Karpas-422 (cell line): ENCODE results near the gene DOK7. TPM values are rescaled to one million over a fixed set of nuclear protein-coding genes. Genes with fewer than 3 reads are reported as not detected.

ENCODE experiments used
- DNase-seq: peaks from one replicate; pipeline ENCODE4 v3.0.0-alpha.2; 2015
- H2AFZ ChIP-seq: fragments of 200-600 bp; sonication (generic); 2 replicates; pipeline ENCODE4 v1.6.1; 2014; ENCODE audit warnings: antibody characterized with exemption, low read length, mixed read lengths
- H3K27ac ChIP-seq: fragments of 200-600 bp; sonication (generic); 2 replicates; pipeline ENCODE4 v1.5.1; 2014; ENCODE audit warnings: mild to moderate bottlenecking, low read length, moderate library complexity
- H3K27me3 ChIP-seq: fragments of 200-600 bp; sonication (generic); 2 replicates; pipeline ENCODE4 v1.6.1; 2014; ENCODE audit warnings: low read length, mixed read lengths
- H3K36me3 ChIP-seq: fragments of 200-600 bp; sonication (generic); 2 replicates; pipeline ENCODE4 v1.6.1; 2014; ENCODE audit warnings: low read length, mixed read lengths; ENCODE audit not compliant: insufficient read depth
- H3K4me1 ChIP-seq: fragments of 200-600 bp; sonication (generic); 2 replicates; pipeline ENCODE4 v1.6.1; 2014; ENCODE audit warnings: mild to moderate bottlenecking, low read length, mixed read lengths
- H3K4me2 ChIP-seq: fragments of 200-600 bp; sonication (generic); 2 replicates; pipeline ENCODE4 v1.6.1; 2014; ENCODE audit warnings: low read length, low read depth, mild to moderate bottlenecking; ENCODE audit not compliant: poor library complexity, severe bottlenecking
- H3K4me3 ChIP-seq: fragments of 200-600 bp; sonication (generic); 2 replicates; pipeline ENCODE4 v1.5.1; 2014; ENCODE audit warnings: mild to moderate bottlenecking, antibody characterized with exemption, low read length, mixed read lengths
- H3K79me2 ChIP-seq: fragments of 200-600 bp; sonication (generic); 2 replicates; pipeline ENCODE4 v1.6.1; 2014; ENCODE audit warnings: mild to moderate bottlenecking, low read length, mixed read lengths
- H3K9ac ChIP-seq: fragments of 200-600 bp; sonication (generic); 2 replicates; pipeline ENCODE4 v1.6.0; 2014; ENCODE audit warnings: low read length
- H3K9me2 ChIP-seq: fragments of 200-600 bp; sonication (generic), shearing (Covaris generic); replicated peaks from 2 replicates; pipeline ENCODE4 v1.6.0; 2014; ENCODE audit warnings: mild to moderate bottlenecking, low read length, moderate library complexity; ENCODE audit not compliant: insufficient read depth
- H3K9me3 ChIP-seq: fragments of 300-700, 200-600 bp; sonication (generic); 2 replicates; pipeline ENCODE4 v1.6.1; 2014; ENCODE audit warnings: low read length, mixed read lengths
- H4K20me1 ChIP-seq: fragments of 200-600 bp; sonication (generic); 2 replicates; pipeline ENCODE4 v1.6.1; 2014; ENCODE audit warnings: mild to moderate bottlenecking, antibody characterized with exemption, low read length, low read depth; ENCODE audit not compliant: insufficient read depth
- total RNA-seq: library from RNA; depleted of rRNA; stranded (reverse); fragments of >200 nt; shearing (Covaris generic); gene quantifications from 2 replicates; pipeline ENCODE4 v1.2.3, GENCODE V29; 2014; ENCODE audit warnings: low replicate concordance

Gene DOK7
- total RNA-seq, 1 experiment from 2014 or later, result 1.6 TPM

- Histone ChIP-seq H2AFZ (no peak overlapping the region), H3K9ac (no peak overlapping the region), H3K4me1 (no peaks in the 10 kb centered on the region)
Observed at GRCh38 chr4:3516836-3517730, 54.0 kb downstream of the DOK7 start.

GRCh38 chr4:3517731-3518510, 54.8 kb downstream of the DOK7 start:
- Histone ChIP-seq H3K27ac (no peak overlapping the region), H3K79me2 (no peaks in the 10 kb centered on the region), H3K9ac (no peak overlapping the region), H2AFZ (no peak overlapping the region), H3K4me1 (no peaks in the 10 kb centered on the region), H4K20me1 (no peaks in the 10 kb centered on the region), H3K4me2 (no peak overlapping the region), H3K4me3 (no peak overlapping the region), H3K9me3 (no peaks in the 10 kb centered on the region), H3K36me3 (no peaks in the 10 kb centered on the region), H3K9me2 (no peaks in the 10 kb centered on the region), H3K27me3 (no peaks in the 10 kb centered on the region)
- no peak for DNase-seq

More at GRCh38 chr4:3516836-3517730, 54.0 kb downstream of the DOK7 start:
- Histone ChIP-seq H4K20me1 (no peaks in the 10 kb centered on the region), H3K4me2 (no peak overlapping the region), H3K27ac (no peak overlapping the region), H3K4me3 (no peak overlapping the region), H3K79me2 (no peaks in the 10 kb centered on the region), H3K9me3 (no peaks in the 10 kb centered on the region), H3K27me3 (no peaks in the 10 kb centered on the region), H3K36me3 (0 out of 2 replicates have a peak, but pooled peaks cover 4% of the 10 kb centered on the region), H3K9me2 (no peaks in the 10 kb centered on the region)
- no peak for DNase-seq

- H3K36me3 ChIP-seq, result no peaks in the 10 kb centered on the region
- no peak for DNase-seq
- no peaks in the 10 kb centered on the region for H3K79me2 ChIP-seq
- H3K4me2 ChIP-seq, result no peak overlapping the region
- no peaks in the 10 kb centered on the region for H3K9me3 ChIP-seq
- H4K20me1 ChIP-seq, result no peaks in the 10 kb centered on the region
- no peak overlapping the region for H3K27ac ChIP-seq
- H3K9ac ChIP-seq, result no peak overlapping the region
- H3K4me1 ChIP-seq, result no peaks in the 10 kb centered on the region
- no peak overlapping the region for H2AFZ ChIP-seq
- H3K9me2 ChIP-seq, result no peaks in the 10 kb centered on the region
- H3K27me3 ChIP-seq, result no peaks in the 10 kb centered on the region
- no peak overlapping the region for H3K4me3 ChIP-seq
Observed at GRCh38 chr4:3518511-3518880, 55.4 kb downstream of the DOK7 start.

DNA sequence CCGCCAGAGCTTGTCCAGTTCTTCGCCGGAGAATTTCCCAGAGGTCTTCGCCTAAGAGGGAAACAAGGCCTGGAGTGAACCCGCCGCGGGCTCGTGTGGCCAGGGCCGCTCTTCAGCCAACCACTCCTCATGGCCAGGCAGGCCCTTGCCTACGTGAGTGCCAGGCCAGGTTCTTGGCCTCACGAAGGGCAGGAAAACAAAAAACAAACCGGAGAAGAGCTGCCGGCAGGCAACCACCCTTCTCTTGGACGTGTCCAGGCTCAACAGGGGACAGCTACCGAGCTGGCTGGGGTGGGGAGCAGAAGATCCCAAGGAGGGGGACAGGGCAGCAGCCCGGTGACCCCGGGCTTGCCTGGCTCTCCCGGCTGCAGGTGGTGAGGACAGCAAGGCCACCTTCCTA, 55.8 kb downstream of the DOK7 start:
- no peak overlapping the region for H3K9ac ChIP-seq
- no peak for DNase-seq
- H3K4me2 ChIP-seq, result no peak overlapping the region
- H2AFZ ChIP-seq, result no peak overlapping the region
- no peak overlapping the region for H3K27ac ChIP-seq
- no peaks in the 10 kb centered on the region for H3K36me3 ChIP-seq
- no peaks in the 10 kb centered on the region for H3K4me1 ChIP-seq
- H3K9me2 ChIP-seq, result no peaks in the 10 kb centered on the region
- no peaks in the 10 kb centered on the region for H3K79me2 ChIP-seq
- no peaks in the 10 kb centered on the region for H3K9me3 ChIP-seq
- H3K27me3 ChIP-seq, result no peaks in the 10 kb centered on the region
- no peaks in the 10 kb centered on the region for H4K20me1 ChIP-seq
- no peak overlapping the region for H3K4me3 ChIP-seq

DNA sequence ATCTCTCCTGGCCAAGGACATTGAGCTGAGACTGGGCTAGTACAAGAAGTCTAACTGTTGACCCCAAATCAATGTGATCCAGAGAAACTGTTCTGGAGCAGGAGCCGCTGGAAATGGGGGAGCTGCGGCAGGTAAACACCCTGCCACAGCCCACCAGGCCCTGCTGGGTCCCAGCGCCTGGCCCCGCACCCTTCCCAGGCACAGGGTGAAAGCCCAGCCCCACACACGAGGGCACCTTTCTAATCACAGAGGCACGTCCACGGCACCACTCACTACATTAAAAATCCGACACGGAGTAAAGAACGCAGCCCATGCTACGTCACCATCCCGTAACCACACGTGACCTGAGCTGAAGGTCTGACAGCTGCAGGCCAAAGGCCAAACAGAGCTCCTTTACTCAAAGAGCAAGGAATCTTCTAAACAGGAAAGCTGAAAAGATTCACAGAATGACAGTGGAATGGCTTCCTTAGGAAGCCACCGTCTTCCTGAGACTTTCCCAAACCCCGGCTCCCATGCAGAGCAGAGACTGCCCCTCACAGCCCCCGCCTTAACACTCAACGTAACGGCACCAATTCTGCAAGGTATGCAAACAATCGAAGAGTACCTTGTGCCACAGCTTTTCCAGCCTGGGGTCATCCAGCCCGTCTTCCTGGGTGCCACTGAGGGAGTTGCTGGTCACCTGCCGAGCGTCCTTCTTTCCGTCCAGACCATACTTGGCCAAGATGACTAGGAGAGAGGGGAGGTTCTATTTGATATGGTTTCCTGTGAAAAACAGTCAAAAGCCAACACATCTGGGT, 56.6 kb downstream of the DOK7 start:
- Histone ChIP-seq H3K9ac (no peak overlapping the region), H4K20me1 (no peaks in the 10 kb centered on the region), H3K9me2 (no peaks in the 10 kb centered on the region), H3K27ac (no peak overlapping the region), H3K9me3 (no peaks in the 10 kb centered on the region), H3K79me2 (no peaks in the 10 kb centered on the region), H3K36me3 (no peaks in the 10 kb centered on the region), H3K4me1 (no peaks in the 10 kb centered on the region), H3K4me3 (no peak overlapping the region), H2AFZ (no peak overlapping the region), H3K4me2 (no peak overlapping the region), H3K27me3 (no peaks in the 10 kb centered on the region)
- no peak for DNase-seq

DNA sequence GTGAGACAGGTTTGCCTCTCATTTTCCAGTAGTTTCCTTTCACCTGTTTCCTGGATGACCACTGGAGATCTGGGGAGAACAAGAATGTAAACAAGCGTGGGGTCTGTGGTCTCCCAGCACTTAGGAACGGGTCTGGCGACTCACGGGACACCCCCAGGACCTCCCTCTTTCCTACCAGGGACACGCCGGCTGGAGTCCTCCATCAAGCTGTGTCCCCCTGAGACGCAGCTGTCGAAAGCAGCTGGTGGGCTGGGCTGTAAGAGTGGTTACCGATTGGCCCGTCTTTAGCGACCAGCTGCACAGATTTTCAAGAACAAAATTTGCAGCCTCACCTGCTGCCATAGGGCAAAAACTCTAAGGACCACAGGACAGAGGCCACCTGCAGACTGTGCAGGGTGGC, 57.2 kb downstream of the DOK7 start:
- H3K4me3 ChIP-seq, result no peak overlapping the region
- H3K4me1 ChIP-seq, result no peaks in the 10 kb centered on the region
- no peaks in the 10 kb centered on the region for H3K36me3 ChIP-seq
- no peak overlapping the region for H3K4me2 ChIP-seq
- DNase-seq, result no peak
- no peaks in the 10 kb centered on the region for H3K9me2 ChIP-seq
- no peaks in the 10 kb centered on the region for H3K79me2 ChIP-seq
- no peaks in the 10 kb centered on the region for H3K9me3 ChIP-seq
- no peak overlapping the region for H3K27ac ChIP-seq
- no peaks in the 10 kb centered on the region for H3K27me3 ChIP-seq
- H2AFZ ChIP-seq, result no peak overlapping the region
- H3K9ac ChIP-seq, result no peak overlapping the region
- H4K20me1 ChIP-seq, result no peaks in the 10 kb centered on the region

- no peak for DNase-seq
- no peak overlapping the region for H2AFZ ChIP-seq
- H3K9me2 ChIP-seq, result no peaks in the 10 kb centered on the region
- no peaks in the 10 kb centered on the region for H3K79me2 ChIP-seq
- H3K9me3 ChIP-seq, result no peaks in the 10 kb centered on the region
- H3K4me1 ChIP-seq, result no peaks in the 10 kb centered on the region
- H3K36me3 ChIP-seq, result no peaks in the 10 kb centered on the region
- no peaks in the 10 kb centered on the region for H4K20me1 ChIP-seq
- no peak overlapping the region for H3K4me3 ChIP-seq
- no peak overlapping the region for H3K4me2 ChIP-seq
- no peak overlapping the region for H3K9ac ChIP-seq
- no peaks in the 10 kb centered on the region for H3K27me3 ChIP-seq
- no peak overlapping the region for H3K27ac ChIP-seq
Observed at GRCh38 chr4:3520796-3521600, 57.9 kb downstream of the DOK7 start.
